HepG2 (cell line): ENCODE data around the gene PDIA6. TPM values are rescaled to one million over a fixed set of nuclear protein-coding genes. Genes with fewer than 3 reads are reported as not detected.
A peak's percentile ranks its signal among the peaks of the same experiment; 100 is the strongest.

Source experiments
- CAMTA2 ChIP-seq: sonication (generic); formaldehyde crosslinking; IDR thresholded peaks from 2 replicates; pipeline ENCODE4 v1.4.0; 2020; ENCODE audit warnings: mild to moderate bottlenecking, missing genetic modification reagents, borderline replicate concordance
- CHCHD3 ChIP-seq: sonication (generic); formaldehyde crosslinking; IDR thresholded peaks from 2 replicates; pipeline ENCODE4 v1.8.0; 2022; ENCODE audit warnings: mild to moderate bottlenecking, missing genetic modification reagents, moderate library complexity
- CSRNP1 ChIP-seq: sonication (generic); formaldehyde crosslinking; IDR thresholded peaks from 2 replicates; pipeline ENCODE4 v1.8.1; 2023; ENCODE audit warnings: mild to moderate bottlenecking, missing genetic modification reagents
- FOXM1 ChIP-seq: sonication (generic); formaldehyde crosslinking; IDR thresholded peaks from 2 replicates; pipeline ENCODE4 v1.5.0; 2020; ENCODE audit warnings: missing genetic modification reagents
- FOXO4 ChIP-seq: sonication (generic); formaldehyde crosslinking; conservative IDR thresholded peaks from 2 replicates; pipeline ENCODE4 v1.8.1; 2023; ENCODE audit warnings: missing genetic modification reagents
- HIVEP1 ChIP-seq: sonication (generic); formaldehyde crosslinking; IDR thresholded peaks from 2 replicates; pipeline ENCODE4 v1.4.0; 2020; ENCODE audit warnings: mild to moderate bottlenecking, missing genetic modification reagents
- MEF2D ChIP-seq: sonication (generic); formaldehyde crosslinking; IDR thresholded peaks from 2 replicates; pipeline ENCODE4 v1.5.1; 2020; ENCODE audit warnings: mild to moderate bottlenecking, missing genetic modification reagents
- MTA3 ChIP-seq: sonication (generic); formaldehyde crosslinking; IDR thresholded peaks from 2 replicates; pipeline ENCODE4 v1.4.0; 2020; ENCODE audit warnings: missing genetic modification reagents
- PTBP1 ChIP-seq: fragments of 200-400 bp; formaldehyde crosslinking; IDR thresholded peaks from 2 replicates; pipeline ENCODE4 v1.6.1; 2018; ENCODE audit warnings: low read length, low read depth; ENCODE audit not compliant: poor library complexity, severe bottlenecking
- SKIL ChIP-seq: sonication (generic); formaldehyde crosslinking; IDR thresholded peaks from 2 replicates; pipeline ENCODE4 v1.8.0; 2022; ENCODE audit warnings: missing genetic modification reagents, mild to moderate bottlenecking, moderate library complexity, borderline replicate concordance
- ZFY ChIP-seq: sonication (generic); formaldehyde crosslinking; IDR thresholded peaks from 2 replicates; pipeline ENCODE4 v1.4.0; 2020; ENCODE audit warnings: missing genetic modification reagents
- ZHX2 ChIP-seq, 2 experiments: sonication (generic) in 1 of 2; formaldehyde crosslinking in 1 of 2; IDR thresholded peaks; 2 replicates each; pipeline versions ENCODE4 v1.6.1 to v1.9.0; 2014 to 2022; ENCODE audit warnings: antibody characterized with exemption in 1 of 2, borderline replicate concordance in 1 of 2, inconsistent platforms in 1 of 2, low read depth in 1 of 2, missing genetic modification reagents in 1 of 2
- ZMYM2 ChIP-seq: sonication (generic); formaldehyde crosslinking; IDR thresholded peaks from 2 replicates; pipeline ENCODE4 v1.8.0; 2022; ENCODE audit warnings: mild to moderate bottlenecking, missing genetic modification reagents
- ZNF263 ChIP-seq: sonication (generic); formaldehyde crosslinking; IDR thresholded peaks from 2 replicates; pipeline ENCODE4 v1.4.0; 2020; ENCODE audit warnings: missing genetic modification reagents
- ZNF616 ChIP-seq: sonication (generic); formaldehyde crosslinking; IDR thresholded peaks from 2 replicates; pipeline ENCODE4 v1.5.0; 2020; ENCODE audit warnings: low read depth, mild to moderate bottlenecking, missing genetic modification reagents
- polyA plus RNA-seq, 8 experiments: library from polyadenylated mRNA; depleted of rRNA in 3 of 8; stranded (reverse) in 7 of 8; unstranded in 1 of 8; fragments of >200 nt; fragmentation: Illumina TruSeq in 4 of 8; extraction: Trizol in 4 of 8; gene quantifications; 2 replicates each; pipeline versions ENCODE4 v1.2.1 to v1.2.3, GENCODE V29; 2011 to 2016; ENCODE audit warnings: low read depth in 4 of 8, missing spikeins in 1 of 8, mixed read lengths in 1 of 8; ENCODE audit not compliant: insufficient read depth in 1 of 8
- total RNA-seq, 5 experiments: library from RNA; depleted of rRNA; stranded (reverse); fragments of >200 nt; fragmentation: Illumina TruSeq; extraction: Trizol; gene quantifications; 2 replicates each; pipeline ENCODE4 v1.2.3, GENCODE V29; 2016; ENCODE audit warnings: low read depth in 1 of 5

Gene PDIA6
- total and polyA plus RNA-seq, 2 of the 13 experiments (the other 11 are each of a cell fraction or from before 2014, with no cell fraction given), result 586 to 642 TPM

- TF ChIP-seq ZNF616 (CRISPR knock-in tag) (no peak), PTBP1 (no peak), MEF2D (CRISPR knock-in tag) (0 out of 2 replicates have a peak, but pooled peaks have one; percentile 17), FOXO4 (no peak), FOXM1 (CRISPR knock-in tag) (no peak), ZMYM2 (CRISPR knock-in tag) (peak; percentile 80), SKIL (no peak), CAMTA2 (CRISPR knock-in tag) (0 out of 2 replicates have a peak, but pooled peaks have one; percentile 35), ZHX2 (IDR thresholded peaks at IDR 0.05; ENCODE audit: low read depth) (no peak), ZHX2 (CRISPR knock-in tag; IDR thresholded peaks at IDR 0.05; ENCODE audit: borderline replicate concordance) (no peak), CSRNP1 (CRISPR knock-in tag) (no peak), HIVEP1 (CRISPR knock-in tag) (peak; percentile 41; the same call in 1 of the 2 replicates), ZNF263 (CRISPR knock-in tag) (no peak; the same call in 1 of the 2 replicates), CHCHD3 (CRISPR knock-in tag) (no peak), MTA3 (CRISPR knock-in tag) (no peak), ZFY (CRISPR knock-in tag) (peak; percentile 73)
These were observed 2.2 kb upstream of the PDIA6 start (continued) for GRCh38 chr2:10814571-10815331.
